BJ (cell line): ENCODE results near the gene FREY1. TPM values are rescaled to one million over a fixed set of nuclear protein-coding genes. Genes with fewer than 3 reads are reported as not detected.

ENCODE experiments used
- CTCF ChIA-PET: fragments of 350-600 bp; formaldehyde crosslinking; extraction: SDS; loops from one replicate; lab custom pipeline; 2021; ENCODE audit warnings: antibody characterized with exemption, inconsistent platforms; lab: Yijun Ruan, JAX
- POLR2A ChIA-PET: fragments of 300-600 bp; sonication (Branson Sonifier 250); formaldehyde crosslinking; extraction: SDS; loops from one replicate; lab custom pipeline; 2021; ENCODE audit warnings: antibody characterized with exemption; lab: Charles Lee
- DNase-seq: peaks from one replicate; pipeline ENCODE4 v3.0.0-alpha.2; 2011; ENCODE audit warnings: low read depth
- H3K27me3 ChIP-seq: 2 replicates; pipeline ENCODE4 v1.6.0; 2011; ENCODE audit warnings: low read length; ENCODE audit not compliant: control insufficient read depth, insufficient read depth
- H3K36me3 ChIP-seq: 2 replicates; pipeline ENCODE4 v1.5.1; 2011; ENCODE audit warnings: low read length; ENCODE audit not compliant: control insufficient read depth, insufficient read depth
- H3K4me3 ChIP-seq: 2 replicates; pipeline ENCODE4 v1.5.1; 2011; ENCODE audit warnings: low read depth, mild to moderate bottlenecking, control low read depth, low read length
- polyA plus RNA-seq: library from polyadenylated mRNA; depleted of rRNA; stranded (reverse); fragments of >200 nt; gene quantifications from 2 replicates; pipeline ENCODE4 v1.2.3, GENCODE V29; 2011
- TF ChIP-seq, protein P1 (sequence below): IDR thresholded peaks from 2 replicates; pipeline ENCODE4 v1.5.1; 2011; ENCODE audit warnings: low read depth, mild to moderate bottlenecking, control low read depth, inconsistent platforms, low read length, moderate library complexity; ENCODE audit not compliant: insufficient read depth

FREY1 gene
- polyA plus RNA-seq, 1 experiment: 0.33 TPM

DNA sequence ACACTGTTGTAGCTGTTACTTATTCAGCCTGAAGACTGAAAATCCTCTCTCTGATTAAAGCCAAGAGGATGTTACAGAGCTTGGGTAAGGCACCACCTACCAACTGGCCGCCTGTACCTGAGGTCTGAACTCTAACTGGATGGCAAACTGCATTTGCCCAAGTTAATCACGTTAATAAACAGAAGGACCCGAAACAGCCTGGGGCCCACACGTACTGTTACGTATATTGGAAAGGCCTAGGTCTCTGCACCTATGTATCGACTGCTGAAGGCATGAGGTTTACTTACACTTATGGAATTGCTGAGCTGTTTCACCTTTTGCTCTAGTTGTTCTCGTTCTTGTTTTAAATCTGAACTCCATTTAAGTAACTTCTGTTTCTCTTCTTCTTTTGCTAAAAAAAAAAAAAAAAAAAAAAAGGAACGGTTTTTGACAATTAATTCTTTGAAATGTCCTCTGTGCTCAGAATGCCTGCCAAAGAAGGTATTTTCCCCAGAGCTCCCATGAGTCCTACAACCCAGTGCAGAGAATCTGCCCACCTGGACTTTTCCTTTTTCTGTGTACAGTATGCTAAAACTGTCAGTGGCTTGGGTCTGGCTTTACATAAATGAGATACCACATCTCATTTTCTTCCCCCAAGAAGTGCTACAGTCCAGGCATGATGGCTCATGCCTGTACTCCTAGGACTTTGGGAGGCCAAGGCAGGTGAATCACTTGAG is 28.4 kb upstream of the FREY1 start:
- ChIA-PET CTCF (no interaction called here), POLR2A (no interaction called here)
- DNase-seq: no peak
- Histone ChIP-seq H3K4me3 (no peak overlapping the region), H3K27me3 (no peaks in the 10 kb centered on the region), H3K36me3 (peaks cover 37% of the 10 kb centered on the region)
- TF ChIP-seq, protein P1, sequence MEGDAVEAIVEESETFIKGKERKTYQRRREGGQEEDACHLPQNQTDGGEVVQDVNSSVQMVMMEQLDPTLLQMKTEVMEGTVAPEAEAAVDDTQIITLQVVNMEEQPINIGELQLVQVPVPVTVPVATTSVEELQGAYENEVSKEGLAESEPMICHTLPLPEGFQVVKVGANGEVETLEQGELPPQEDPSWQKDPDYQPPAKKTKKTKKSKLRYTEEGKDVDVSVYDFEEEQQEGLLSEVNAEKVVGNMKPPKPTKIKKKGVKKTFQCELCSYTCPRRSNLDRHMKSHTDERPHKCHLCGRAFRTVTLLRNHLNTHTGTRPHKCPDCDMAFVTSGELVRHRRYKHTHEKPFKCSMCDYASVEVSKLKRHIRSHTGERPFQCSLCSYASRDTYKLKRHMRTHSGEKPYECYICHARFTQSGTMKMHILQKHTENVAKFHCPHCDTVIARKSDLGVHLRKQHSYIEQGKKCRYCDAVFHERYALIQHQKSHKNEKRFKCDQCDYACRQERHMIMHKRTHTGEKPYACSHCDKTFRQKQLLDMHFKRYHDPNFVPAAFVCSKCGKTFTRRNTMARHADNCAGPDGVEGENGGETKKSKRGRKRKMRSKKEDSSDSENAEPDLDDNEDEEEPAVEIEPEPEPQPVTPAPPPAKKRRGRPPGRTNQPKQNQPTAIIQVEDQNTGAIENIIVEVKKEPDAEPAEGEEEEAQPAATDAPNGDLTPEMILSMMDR: no peak

DNA sequence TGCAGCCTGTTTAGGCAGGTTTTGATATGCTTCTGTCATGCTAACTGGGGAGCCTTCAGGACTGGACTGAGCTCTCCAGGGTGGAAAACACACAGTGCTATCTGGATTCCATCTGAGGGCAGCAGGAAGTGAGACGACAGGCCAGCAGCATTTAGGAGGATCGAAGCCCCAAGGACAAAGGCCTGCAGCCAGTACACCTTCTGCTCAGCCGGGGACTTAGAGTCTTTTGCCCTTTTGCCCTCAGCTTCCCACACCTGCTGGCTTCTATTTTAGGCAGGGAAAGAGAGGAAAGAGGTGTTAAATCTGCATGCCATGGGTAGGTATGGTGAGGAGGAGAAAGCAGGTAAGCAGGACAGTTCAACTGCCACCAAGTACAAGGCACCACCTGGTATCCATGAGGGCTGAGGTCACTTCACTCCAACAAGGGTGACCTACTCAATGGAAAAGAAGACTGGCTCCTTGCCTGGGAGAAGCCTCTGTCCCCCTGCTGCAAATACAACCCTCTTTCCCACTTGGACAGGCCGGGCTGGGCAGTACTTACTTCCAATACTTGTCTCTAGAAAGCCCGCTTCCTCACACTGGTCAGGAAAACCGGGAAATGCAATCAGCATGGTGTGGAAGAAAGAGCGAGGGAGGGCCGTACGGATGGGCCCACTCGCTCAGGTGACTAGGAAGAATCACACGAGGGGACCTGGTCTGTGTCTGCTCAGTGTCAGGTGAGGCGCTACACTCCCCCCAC is 27.7 kb upstream of the FREY1 start:
- CTCF ChIA-PET: interaction anchor here (1.5 kb wide), 1 partner anchor 62 kb away, joined by 3 read pairs; no protein-coding TSS in a partner anchor
- TF ChIP-seq, protein P1: no peak
- no peaks in the 10 kb centered on the region for H3K27me3 ChIP-seq
- H3K36me3 ChIP-seq: peaks cover 38% of the 10 kb centered on the region
- no peak for DNase-seq
- no peak overlapping the region for H3K4me3 ChIP-seq
- POLR2A ChIA-PET: no interaction called here

DNA sequence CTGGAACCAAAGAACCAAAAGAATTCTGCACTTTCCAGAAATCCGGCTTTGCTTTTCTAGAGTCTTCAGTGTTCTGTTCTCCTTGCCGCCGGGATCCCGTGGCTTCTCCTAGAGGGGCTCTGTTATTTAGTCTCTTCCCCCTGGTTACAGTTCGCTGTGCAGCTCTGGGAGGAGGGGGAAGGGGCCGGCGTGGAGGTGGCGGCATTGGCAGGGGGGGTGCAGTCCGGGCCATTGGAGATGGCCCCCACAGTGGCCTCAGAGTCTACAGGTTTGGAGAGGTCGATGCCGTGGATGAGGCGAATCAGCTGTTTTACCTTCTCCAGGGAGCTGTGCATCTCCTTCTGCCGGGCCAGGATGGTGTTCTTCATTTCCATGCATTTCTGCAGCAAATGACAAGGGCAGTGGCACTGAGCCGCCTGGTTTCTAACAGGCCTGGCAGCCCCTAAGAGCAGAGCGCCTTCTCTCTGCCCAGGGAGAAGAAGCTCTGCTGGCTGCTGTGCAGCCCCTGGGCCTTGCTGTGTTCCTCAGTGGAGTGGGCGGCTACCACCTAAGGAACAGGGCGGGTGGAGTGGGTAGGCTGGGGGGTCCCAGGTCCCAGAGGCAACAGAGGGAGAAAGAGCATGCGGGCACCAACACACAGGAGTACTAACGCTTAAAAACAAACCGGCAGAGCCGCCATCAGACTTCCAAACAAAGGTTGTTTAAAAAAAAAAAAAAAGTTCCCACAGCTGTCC is 26.9 kb upstream of the FREY1 start:
- ChIA-PET POLR2A (no interaction called here), CTCF (interaction anchor here (1.5 kb wide), 1 partner anchor 61 kb away, joined by 3 read pairs; no protein-coding TSS in a partner anchor)
- Histone ChIP-seq H3K4me3 (no peak overlapping the region), H3K36me3 (peaks cover 38% of the 10 kb centered on the region), H3K27me3 (no peaks in the 10 kb centered on the region)
- TF ChIP-seq, protein P1: no peak
- DNase-seq: no peak

DNA sequence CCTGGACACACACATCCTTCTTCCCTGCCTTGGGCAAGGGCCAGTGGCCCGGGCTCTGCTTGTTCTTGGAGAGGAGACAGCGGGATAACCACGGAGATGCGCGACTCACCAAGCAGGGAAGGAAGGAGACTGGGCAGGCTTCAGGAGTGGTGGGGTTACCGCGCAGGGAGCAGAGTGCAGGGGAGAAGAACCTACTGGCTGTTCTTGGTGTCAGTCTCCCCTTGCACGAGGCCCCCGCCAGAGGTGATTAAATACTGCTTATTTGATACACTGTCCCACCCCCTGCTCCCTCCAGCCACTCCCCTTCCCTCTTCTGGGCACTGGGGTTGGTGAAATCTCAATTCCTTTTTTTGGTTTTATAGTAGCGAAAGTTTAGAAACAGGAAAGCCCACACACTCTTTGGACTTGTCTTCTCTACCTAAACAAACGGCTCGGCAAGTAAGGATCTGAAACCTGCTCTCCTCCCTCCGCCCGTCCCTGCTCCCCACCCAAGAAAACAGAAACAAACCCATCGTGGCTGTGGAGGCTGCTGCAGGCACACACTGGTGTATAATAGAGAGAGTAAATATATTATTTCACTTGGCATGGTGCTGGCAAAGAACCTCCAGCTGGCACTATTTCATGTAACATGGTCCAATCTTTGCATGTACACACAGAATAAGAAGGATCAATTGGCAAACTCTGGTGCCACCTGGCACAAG is 26.2 kb upstream of the FREY1 start:
- ChIA-PET CTCF (interaction anchor here (1.5 to 2.1 kb wide), 2 partner anchors 60 to 91 kb away, joined by 3 to 6 read pairs; no protein-coding TSS in a partner anchor), POLR2A (no interaction called here)
- Histone ChIP-seq H3K36me3 (peaks cover 38% of the 10 kb centered on the region), H3K27me3 (no peaks in the 10 kb centered on the region), H3K4me3 (no peak overlapping the region)
- TF ChIP-seq, protein P1: no peak
- DNase-seq: no peak
